Measurements from ENCODE around the gene SCD5. TPM values are rescaled to one million over a fixed set of nuclear protein-coding genes. Genes with fewer than 3 reads are reported as not detected.

SCD5 gene
- total RNA-seq, 1 donor from 2014 or later: 36.9 TPM

GRCh38 chr4:82630079-82630478, 168.5 kb downstream of the SCD5 start:
- H3K36me3 ChIP-seq: no peaks in the 10 kb centered on the region
- H3K4me1 ChIP-seq: no peaks in the 10 kb centered on the region
- H2AFZ ChIP-seq (replicated peaks): no peak overlapping the region
- DNase-seq (ENCODE audit: low spot score): no peak
- H3K27me3 Mint-ChIP-seq (ENCODE audit: insufficient read depth, low read depth): peaks cover 5% of the 10 kb centered on the region
- H3K4me1 Mint-ChIP-seq: no peaks in the 10 kb centered on the region
- H3K9me3 Mint-ChIP-seq: no peaks in the 10 kb centered on the region
- no peaks in the 10 kb centered on the region for H3K79me2 ChIP-seq (ENCODE audit: low read depth)
- H3F3A ChIP-seq (ENCODE audit: low read depth): no peaks in the 10 kb centered on the region
- no peak overlapping the region for H3K4me3 ChIP-seq
- no peaks in the 10 kb centered on the region for H3K9me3 ChIP-seq (ENCODE audit: low read depth)
- no peaks in the 10 kb centered on the region for H3K27me3 ChIP-seq
- H3K9ac ChIP-seq: no peak overlapping the region
- H3K4me2 ChIP-seq: no peak overlapping the region
- TF ChIP-seq CTCF (IDR thresholded peaks at IDR 0.05): no peak
- no peak for TF ChIP-seq EZH2phosphoT487 (IDR thresholded peaks at IDR 0.05)
- no peak for TF ChIP-seq EZH2 (IDR thresholded peaks at IDR 0.05)
- peaks cover 17% of the 10 kb centered on the region for H3K36me3 Mint-ChIP-seq
- no peak overlapping the region for H3K27ac Mint-ChIP-seq
- no peak overlapping the region for H3K4me3 Mint-ChIP-seq
- no peak overlapping the region for H3K27ac ChIP-seq
- no peaks in the 10 kb centered on the region for H4K20me1 ChIP-seq (ENCODE audit: low read depth)

DNA sequence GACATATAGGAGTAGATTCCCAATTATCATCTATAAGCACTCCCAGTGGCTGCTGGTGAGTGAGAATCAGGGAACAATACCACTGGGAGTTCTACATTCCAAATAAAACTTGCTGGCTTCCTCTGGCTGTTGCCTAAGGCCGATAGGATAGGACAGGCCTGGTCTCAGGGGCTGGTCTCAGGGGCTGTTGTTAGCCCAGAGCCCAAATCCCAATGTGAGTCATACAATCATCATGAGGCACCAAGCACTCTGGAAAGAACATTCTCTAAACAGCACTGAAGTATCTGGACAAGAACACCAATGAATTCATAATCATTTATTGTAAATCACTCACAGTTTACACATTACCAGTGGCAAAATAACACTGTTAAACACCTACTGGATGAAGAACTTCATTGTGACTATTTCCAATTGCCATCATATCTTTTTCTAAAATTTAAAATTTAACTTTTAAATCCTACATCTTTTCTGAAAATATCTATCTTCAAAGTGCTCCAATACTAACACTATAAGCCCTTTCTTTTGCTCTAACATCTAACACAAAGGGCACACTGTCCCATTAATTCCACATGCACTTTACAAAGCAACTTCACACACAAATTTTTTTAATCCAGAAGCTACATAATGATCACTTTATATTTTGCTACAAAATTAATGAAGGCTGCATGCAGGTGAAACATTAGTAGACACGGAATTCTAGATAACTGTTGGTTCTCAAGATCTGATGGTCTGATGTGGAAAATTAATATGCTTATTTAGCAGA, 169.2 kb downstream of the SCD5 start:
- Histone ChIP-seq H3K36me3 (no peaks in the 10 kb centered on the region), H3K4me2 (no peak overlapping the region), H3K4me1 (no peaks in the 10 kb centered on the region), H3K79me2 (ENCODE audit: low read depth) (no peaks in the 10 kb centered on the region), H3F3A (ENCODE audit: low read depth) (no peaks in the 10 kb centered on the region), H3K9ac (no peak overlapping the region), H3K27ac (no peak overlapping the region), H3K27me3 (no peaks in the 10 kb centered on the region), H2AFZ (replicated peaks) (no peak overlapping the region), H3K4me3 (no peak overlapping the region), H3K9me3 (ENCODE audit: low read depth) (no peaks in the 10 kb centered on the region), H4K20me1 (ENCODE audit: low read depth) (no peaks in the 10 kb centered on the region)
- no peak overlapping the region for H3K27ac Mint-ChIP-seq
- H3K9me3 Mint-ChIP-seq: no peaks in the 10 kb centered on the region
- H3K36me3 Mint-ChIP-seq: peaks cover 12% of the 10 kb centered on the region
- no peak for TF ChIP-seq EZH2phosphoT487 (IDR thresholded peaks at IDR 0.05)
- no peak for TF ChIP-seq CTCF (IDR thresholded peaks at IDR 0.05)
- TF ChIP-seq EZH2 (IDR thresholded peaks at IDR 0.05): no peak
- H3K4me3 Mint-ChIP-seq: no peak overlapping the region
- DNase-seq (ENCODE audit: low spot score): no peak
- H3K27me3 Mint-ChIP-seq (ENCODE audit: insufficient read depth, low read depth): peaks cover 5% of the 10 kb centered on the region
- H3K4me1 Mint-ChIP-seq: no peaks in the 10 kb centered on the region

- peaks cover 4% of the 10 kb centered on the region for H3K4me1 ChIP-seq
- H3K9ac ChIP-seq: no peak overlapping the region
- DNase-seq (ENCODE audit: low spot score): no peak
- Mint-ChIP-seq H3K9me3 (no peaks in the 10 kb centered on the region), H3K27ac (peak overlapping the region; percentile 25), H3K4me1 (no peaks in the 10 kb centered on the region), H3K27me3 (ENCODE audit: insufficient read depth, low read depth) (peaks cover 5% of the 10 kb centered on the region), H3K36me3 (peaks cover 5% of the 10 kb centered on the region), H3K4me3 (no peak overlapping the region)
- H3K27me3 ChIP-seq: no peaks in the 10 kb centered on the region
- H3K79me2 ChIP-seq (ENCODE audit: low read depth): no peaks in the 10 kb centered on the region
- H3K4me2 ChIP-seq: no peak overlapping the region
- TF ChIP-seq EZH2 (IDR thresholded peaks at IDR 0.05) (no peak), EZH2phosphoT487 (IDR thresholded peaks at IDR 0.05) (no peak), CTCF (IDR thresholded peaks at IDR 0.05) (no peak)
- peaks cover 3% of the 10 kb centered on the region for H4K20me1 ChIP-seq (ENCODE audit: low read depth)
- H3K9me3 ChIP-seq (ENCODE audit: low read depth): no peaks in the 10 kb centered on the region
- H3K27ac ChIP-seq: no peak overlapping the region
- H2AFZ ChIP-seq (replicated peaks): no peak overlapping the region
- no peaks in the 10 kb centered on the region for H3K36me3 ChIP-seq
- H3K4me3 ChIP-seq: no peak overlapping the region
- H3F3A ChIP-seq (ENCODE audit: low read depth): peaks cover 5% of the 10 kb centered on the region
Observed at GRCh38 chr4:82626251-82626868, 172.2 kb downstream of the SCD5 start.
